OCI-LY7 (cell line): ENCODE data around the gene GRIP1. TPM values are rescaled to one million over a fixed set of nuclear protein-coding genes. Genes with fewer than 3 reads are reported as not detected.

Experiments used
- BruUV-seq: library from RNA; stranded (reverse); fragments of 400-500 nt; replicated peaks from 2 replicates; lab custom pipeline; 2021; lab: Mats Ljungman, UMichigan
- CTCF ChIA-PET: fragments of 300-600 bp; sonication (Branson Sonifier 250); formaldehyde crosslinking; loops from one replicate; lab custom pipeline; 2022; ENCODE audit warnings: antibody characterized with exemption; ENCODE audit not compliant: unreplicated experiment; lab: Charles Lee
- POLR2A ChIA-PET: fragments of 300-600 bp; sonication (Branson Sonifier 250); formaldehyde crosslinking; loops from one replicate; lab custom pipeline; 2022; ENCODE audit warnings: antibody characterized with exemption; lab: Charles Lee
- DNase-seq: peaks from one replicate; pipeline ENCODE4 v3.0.0-alpha.2; 2015; ENCODE audit warnings: low spot score
- H2AFZ ChIP-seq: fragments of 200-600 bp; sonication (generic), shearing (Covaris generic); 2 replicates; pipeline ENCODE4 v1.6.1; 2014; ENCODE audit warnings: mild to moderate bottlenecking, antibody characterized with exemption, low read length, moderate library complexity
- H3K27ac ChIP-seq: fragments of 200-600 bp; sonication (generic); 2 replicates; pipeline ENCODE4 v1.5.1; 2014; ENCODE audit warnings: mixed run types, low read depth, mild to moderate bottlenecking, moderate library complexity, low read length, inconsistent platforms; ENCODE audit not compliant: poor library complexity, severe bottlenecking
- H3K36me3 ChIP-seq: fragments of 200-600 bp; sonication (generic); 2 replicates; pipeline ENCODE4 v1.6.1; 2014; ENCODE audit warnings: mild to moderate bottlenecking, antibody characterized with exemption, low read length, moderate library complexity, mixed read lengths; ENCODE audit not compliant: insufficient read depth
- H3K4me1 ChIP-seq: fragments of 200-600 bp; sonication (generic); 2 replicates; pipeline ENCODE4 v1.5.1; 2014; ENCODE audit warnings: mild to moderate bottlenecking, low read length; ENCODE audit not compliant: insufficient read depth, poor library complexity, severe bottlenecking
- H3K4me2 ChIP-seq: fragments of 200-600 bp; sonication (generic); 2 replicates; pipeline ENCODE4 v1.6.1; 2014; ENCODE audit warnings: mild to moderate bottlenecking, low read length
- H3K4me3 ChIP-seq: fragments of 200-600 bp; sonication (generic); 2 replicates; pipeline ENCODE4 v1.5.1; 2014; ENCODE audit warnings: mild to moderate bottlenecking, low read depth, low read length; ENCODE audit not compliant: poor library complexity, severe bottlenecking
- H3K79me2 ChIP-seq: fragments of 200-600 bp; sonication (generic); 2 replicates; pipeline ENCODE4 v1.6.1; 2016; ENCODE audit warnings: low read depth, mild to moderate bottlenecking, low read length, moderate library complexity, mixed read lengths; ENCODE audit not compliant: insufficient read depth
- H3K9me2 ChIP-seq: fragments of 200-600 bp; sonication (generic); 2 replicates; pipeline ENCODE4 v1.6.1; 2016; ENCODE audit warnings: mild to moderate bottlenecking, low read length, mixed read lengths; ENCODE audit not compliant: insufficient read depth
- H3K9me3 ChIP-seq: fragments of 200-600 bp; sonication (generic); 2 replicates; pipeline ENCODE4 v1.6.1; 2014; ENCODE audit warnings: mild to moderate bottlenecking, mixed run types, low read length, mixed read lengths
- H4K20me1 ChIP-seq: fragments of 200-600 bp; sonication (generic); 2 replicates; pipeline ENCODE4 v1.6.1; 2014; ENCODE audit warnings: mild to moderate bottlenecking, antibody characterized with exemption, low read length, moderate library complexity, mixed read lengths; ENCODE audit not compliant: insufficient read depth
- CTCF ChIP-seq: fragments of 200-600 bp; sonication (generic); conservative IDR thresholded peaks from 2 replicates; pipeline ENCODE4 v1.5.1; 2014; ENCODE audit warnings: mild to moderate bottlenecking, antibody characterized with exemption, low read length, moderate library complexity, mixed read lengths
- EZH2phosphoT487 ChIP-seq: fragments of 200-600 bp; sonication (generic); IDR thresholded peaks from 2 replicates; pipeline ENCODE4 v1.6.1; 2018; ENCODE audit warnings: low read depth, borderline replicate concordance, mild to moderate bottlenecking, mixed run types, antibody characterized with exemption, low read length, moderate library complexity, mixed read lengths
- intact Hi-C: fragments of 100-400 bp; cut with micrococcal nuclease; formaldehyde crosslinking; loops from one replicate; pipeline ENCODE4 v1.10.0; 2022; ENCODE audit not compliant: unreplicated experiment
- total RNA-seq, 2 experiments: library from RNA; depleted of rRNA in 1 of 2; stranded (reverse); fragments of >200 nt in 1 of 2; shearing (Covaris generic) in 1 of 2; gene quantifications; 2 replicates each; pipeline ENCODE4 v1.2.3, GENCODE V29; 2014 to 2022

The GRIP1 gene
- total RNA-seq, 2 experiments from 2014 or later: 4.1 to 7.6 TPM

GRCh38 chr12:66361703-66362102, 317.2 kb downstream of the GRIP1 start:
- no peak for TF ChIP-seq CTCF
- TF ChIP-seq EZH2phosphoT487: no peak

GRCh38 chr12:66359300-66359699, 319.6 kb downstream of the GRIP1 start:
- Histone ChIP-seq H2AFZ (no peak overlapping the region), H3K36me3 (no peaks in the 10 kb centered on the region), H3K27ac (no peak overlapping the region), H3K79me2 (no peaks in the 10 kb centered on the region), H3K4me3 (no peak overlapping the region), H3K4me1 (no peaks in the 10 kb centered on the region), H4K20me1 (no peaks in the 10 kb centered on the region), H3K9me3 (no peaks in the 10 kb centered on the region), H3K9me2 (no peaks in the 10 kb centered on the region), H3K4me2 (no peak overlapping the region)
- BruUV-seq: no TSS peak
- no peak for DNase-seq
- no peak for TF ChIP-seq CTCF
- no peak for TF ChIP-seq EZH2phosphoT487
- intact Hi-C loops: no loop called here
- POLR2A ChIA-PET: interaction anchor here (1.1 to 1.2 kb wide), 2 partner anchors 9 to 15 kb away, joined by 3 to 4 read pairs; no protein-coding TSS in a partner anchor
- CTCF ChIA-PET: no interaction called here

More at GRCh38 chr12:66361703-66362102, 317.2 kb downstream of the GRIP1 start:
- Histone ChIP-seq H3K4me2 (no peak overlapping the region), H3K27ac (no peak overlapping the region), H3K4me3 (no peak overlapping the region), H3K36me3 (no peaks in the 10 kb centered on the region), H4K20me1 (no peaks in the 10 kb centered on the region), H3K79me2 (no peaks in the 10 kb centered on the region), H3K9me3 (no peaks in the 10 kb centered on the region), H2AFZ (no peak overlapping the region), H3K9me2 (no peaks in the 10 kb centered on the region; the same call in 1 of the 2 replicates), H3K4me1 (no peaks in the 10 kb centered on the region)
- BruUV-seq: no TSS peak
- ChIA-PET CTCF (no interaction called here), POLR2A (interaction anchor here (0.5 to 2.7 kb wide), 7 partner anchors 9 to 330 kb away, joined by 3 to 9 read pairs (median 3); no protein-coding TSS in a partner anchor)
- DNase-seq: no peak
- intact Hi-C loops: no loop called here

- Histone ChIP-seq H3K27ac (no peak overlapping the region), H3K4me2 (no peak overlapping the region), H4K20me1 (no peaks in the 10 kb centered on the region), H3K9me3 (no peaks in the 10 kb centered on the region), H3K4me3 (no peak overlapping the region), H3K4me1 (no peaks in the 10 kb centered on the region), H3K79me2 (no peaks in the 10 kb centered on the region), H3K9me2 (no peaks in the 10 kb centered on the region), H2AFZ (no peak overlapping the region), H3K36me3 (no peaks in the 10 kb centered on the region)
- intact Hi-C loops: no loop called here
- no TSS peak for BruUV-seq
- no peak for TF ChIP-seq EZH2phosphoT487
- TF ChIP-seq CTCF: no peak
- ChIA-PET POLR2A (no interaction called here), CTCF (no interaction called here)
- DNase-seq: no peak
Measured at GRCh38 chr12:66354291-66354690, 324.6 kb downstream of the GRIP1 start.
